ENCODE measurements around the gene AP4B1. TPM values are rescaled to one million over a fixed set of nuclear protein-coding genes. Genes with fewer than 3 reads are reported as not detected.

Gene AP4B1
- total RNA-seq, 4 donors from 2014 or later = 6.5 to 11.2 (median 8.4) TPM

Other genes starting within 250 kb of the AP4B1 start
- gene PHTF1, start 145.3 kb downstream of the AP4B1 start, total RNA-seq = 10 to 100 TPM in 2 of 4 donors, 1 to 10 TPM in 2; 6.7 to 20.0 (median 9.9) TPM
- 10 to 100 TPM in 3 of 4 donors, 1 to 10 TPM in 1; 9.9 to 24.8 (median 24.0) TPM for gene RSBN1, start 92.3 kb downstream of the AP4B1 start, total RNA-seq
- gene PTPN22, start 33.1 kb downstream of the AP4B1 start, total RNA-seq = 1 to 10 TPM in 1 of 4 donors, under 1 TPM in 3; 0.10 to 1.7 (median 0.63) TPM
- under 1 TPM in 1 of 4 donors, not detected in 3; 0.32 TPM for gene BCL2L15, start 17.2 kb downstream of the AP4B1 start, total RNA-seq
- 1 to 10 TPM; 1.4 to 3.3 (median 1.7) TPM for gene DCLRE1B, start 527 bp upstream of the AP4B1 start, total RNA-seq
- 10 to 100 TPM; 54.4 to 67.6 (median 60.0) TPM for gene HIPK1, start 24.5 kb upstream of the AP4B1 start, total RNA-seq
- 10 to 100 TPM in 3 of 4 donors, 1 to 10 TPM in 1; 5.9 to 17.1 (median 14.0) TPM for gene OLFML3, start 74.7 kb upstream of the AP4B1 start, total RNA-seq
- gene SYT6, start 249.1 kb upstream of the AP4B1 start, total RNA-seq = under 1 TPM in 1 of 4 donors, not detected in 3; 0.20 TPM